Measurements from ENCODE around the gene DOCK9. TPM values are rescaled to one million over a fixed set of nuclear protein-coding genes. Genes with fewer than 3 reads are reported as not detected.
"Not testable (repeated sequence)": the region's sequence is repeated elsewhere in the genome, so short reads cannot be mapped to it uniquely, and the experiment has no call there.

Gene DOCK9
- polyA plus RNA-seq, 1 of the 3 experiments (the other 2 are of a cell fraction): 16.6 TPM

- H3K27ac ChIP-seq (ENCODE audit: low read depth in 2 of 2, low read length in 1 of 2); H2AFZ ChIP-seq (ENCODE audit: low read depth); POLR2A ChIA-PET; H3K79me2 ChIP-seq (ENCODE audit: insufficient read depth); H3F3A ChIP-seq (replicated peaks; ENCODE audit: insufficient read depth); H4K20me1 ChIP-seq (ENCODE audit: insufficient read depth); H3K4me2 ChIP-seq; H3K4me1 ChIP-seq (ENCODE audit: control insufficient read depth in 1 of 2, insufficient read depth in 2 of 2, low read depth in 1 of 2, low read length in 1 of 2); H3K9me2 ChIP-seq; H3K27me3 ChIP-seq (ENCODE audit: insufficient read depth); H3K36me3 ChIP-seq (replicated peaks in 1 of 2; ENCODE audit: control insufficient read depth in 1 of 2, insufficient read depth in 2 of 2, low read length in 1 of 2); H3K9me3 ChIP-seq; DNase-seq; H3K9ac ChIP-seq; H3K4me3 ChIP-seq (ENCODE audit: low read depth in 2 of 2, low read length in 1 of 2): not testable (repeated sequence)
- 24% methylated on average over 2 of the region's 5 CpGs for WGBS (ENCODE audit: low lambda C conversion rate)
- CTCF ChIA-PET: interaction anchor here (1.1 kb wide), 1 partner anchor 28 kb away, joined by 3 read pairs; no protein-coding TSS in a partner anchor
Observed at GRCh38 chr13:98812186-98812790, 165.6 kb downstream of the DOCK9 start.

DNA sequence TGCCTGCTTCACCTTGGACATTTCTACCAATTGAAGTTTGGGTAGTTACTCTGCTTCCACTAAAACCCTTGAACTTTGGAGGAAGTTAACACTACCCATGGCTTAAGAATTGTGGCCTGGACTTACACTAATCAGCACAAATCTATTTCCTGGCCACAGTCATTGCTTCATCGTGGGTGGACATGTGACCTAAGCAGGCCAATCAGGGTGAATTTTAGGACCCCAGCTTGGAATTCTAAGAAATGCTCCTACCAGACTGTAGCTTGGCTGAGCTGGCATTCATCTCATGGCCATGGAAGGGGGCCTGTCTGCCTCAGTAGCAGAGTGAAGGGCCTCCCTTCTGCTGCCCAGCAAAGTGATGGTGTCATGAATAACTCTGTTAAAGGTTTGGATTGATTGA is 167.1 kb downstream of the DOCK9 start:
- Histone ChIP-seq H3K9me2 (no peaks in the 10 kb centered on the region), H3K4me3 (ENCODE audit: low read depth in 2 of 2, low read length in 1 of 2) (no peak overlapping the region), H4K20me1 (ENCODE audit: insufficient read depth) (no peaks in the 10 kb centered on the region), H3K36me3 (replicated peaks in 1 of 2; ENCODE audit: control insufficient read depth in 1 of 2, insufficient read depth in 2 of 2, low read length in 1 of 2) (peaks cover 0 to 2% of the 10 kb centered on the region in 2 experiments), H2AFZ (ENCODE audit: low read depth) (no peak overlapping the region), H3K27me3 (ENCODE audit: insufficient read depth) (no peaks in the 10 kb centered on the region), H3K27ac (ENCODE audit: low read depth in 2 of 2, low read length in 1 of 2) (no peak overlapping the region), H3K79me2 (ENCODE audit: insufficient read depth) (no peaks in the 10 kb centered on the region), H3K9me3 (no peaks in the 10 kb centered on the region), H3K4me2 (no peak overlapping the region), H3K4me1 (ENCODE audit: control insufficient read depth in 1 of 2, insufficient read depth in 2 of 2, low read depth in 1 of 2, low read length in 1 of 2) (no peaks in the 10 kb centered on the region), H3K9ac (no peak overlapping the region), H3F3A (replicated peaks; ENCODE audit: insufficient read depth) (no peaks in the 10 kb centered on the region)
- POLR2A ChIA-PET: no interaction called here
- no peak for DNase-seq
- CTCF ChIA-PET: interaction anchor here (0.5 kb wide), 1 partner anchor 8 kb away, joined by 3 read pairs; no protein-coding TSS in a partner anchor
- WGBS (ENCODE audit: low lambda C conversion rate): 100% methylated on average over 1 of the region's 1 CpG
- TF ChIP-seq RCOR1 (IDR thresholded peaks at IDR 0.05; ENCODE audit: low read length): no peak
- no peak for TF ChIP-seq MAX (IDR thresholded peaks at IDR 0.05; ENCODE audit: low read depth)
- no peak for TF ChIP-seq EZH2phosphoT487 (IDR thresholded peaks at IDR 0.05; ENCODE audit: borderline replicate concordance, low read depth)
- TF ChIP-seq TAF1 (IDR thresholded peaks at IDR 0.05; ENCODE audit: borderline replicate concordance, low read depth, low read length): no peak
- TF ChIP-seq, protein P1, sequence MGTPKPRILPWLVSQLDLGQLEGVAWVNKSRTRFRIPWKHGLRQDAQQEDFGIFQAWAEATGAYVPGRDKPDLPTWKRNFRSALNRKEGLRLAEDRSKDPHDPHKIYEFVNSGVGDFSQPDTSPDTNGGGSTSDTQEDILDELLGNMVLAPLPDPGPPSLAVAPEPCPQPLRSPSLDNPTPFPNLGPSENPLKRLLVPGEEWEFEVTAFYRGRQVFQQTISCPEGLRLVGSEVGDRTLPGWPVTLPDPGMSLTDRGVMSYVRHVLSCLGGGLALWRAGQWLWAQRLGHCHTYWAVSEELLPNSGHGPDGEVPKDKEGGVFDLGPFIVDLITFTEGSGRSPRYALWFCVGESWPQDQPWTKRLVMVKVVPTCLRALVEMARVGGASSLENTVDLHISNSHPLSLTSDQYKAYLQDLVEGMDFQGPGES (IDR thresholded peaks at IDR 0.05; ENCODE audit: low read depth, low read length): no peak
- TF ChIP-seq MXI1 (IDR thresholded peaks at IDR 0.05; ENCODE audit: low read depth, low read length): no peak
- TF ChIP-seq GATA2 (CRISPR knock-in tag; IDR thresholded peaks at IDR 0.05): no peak
- TF ChIP-seq PBX3 (IDR thresholded peaks at IDR 0.05): no peak
- TF ChIP-seq FOXM1 (IDR thresholded peaks at IDR 0.05; ENCODE audit: low read depth): no peak
- no peak for TF ChIP-seq ELF1 (IDR thresholded peaks at IDR 0.05)
- no peak for TF ChIP-seq NRF1 (IDR thresholded peaks at IDR 0.05; ENCODE audit: low read depth, low read length)
- no peak for TF ChIP-seq CTCF (IDR thresholded peaks at IDR 0.05)
- TF ChIP-seq RAD21 (IDR thresholded peaks at IDR 0.05; ENCODE audit: low read length): no peak
- TF ChIP-seq FOSL2 (IDR thresholded peaks at IDR 0.05; ENCODE audit: borderline replicate concordance, low read depth): no peak
- no peak for TF ChIP-seq NFIC (IDR thresholded peaks at IDR 0.05; ENCODE audit: borderline replicate concordance)

Measured in SK-N-SH (cell line).